Measurements from ENCODE around the gene RBM33.
"Not testable (repeated sequence)": the region's sequence is repeated elsewhere in the genome, so short reads cannot be mapped to it uniquely, and the experiment has no call there.

RBM33 gene

GRCh38 chr7:155685070-155685790 is 40.8 kb downstream of the RBM33 start:
- H3K9me3 Mint-ChIP-seq = peaks cover 23% of the 10 kb centered on the region
- peak overlapping the region in 1 of 3 experiments; percentile 63 for H3K27ac Mint-ChIP-seq
- peaks cover 7% of the 10 kb centered on the region for H3K4me1 Mint-ChIP-seq
- H3K36me3 Mint-ChIP-seq (ENCODE audit: low read depth) = peaks cover 89% of the 10 kb centered on the region
- H3K27me3 Mint-ChIP-seq (ENCODE audit: low read depth) = no peaks in the 10 kb centered on the region
- no peak for TF ChIP-seq CTCF (IDR thresholded peaks at IDR 0.05; ENCODE audit: unreplicated experiment in 3 of 3)
- no peak overlapping the region for H3K4me3 Mint-ChIP-seq

GRCh38 chr7:155685791-155686160 is 41.3 kb downstream of the RBM33 start:
- no peak overlapping the region for H3K4me3 Mint-ChIP-seq
- H3K36me3 Mint-ChIP-seq (ENCODE audit: low read depth) = peaks cover 89% of the 10 kb centered on the region
- TF ChIP-seq CTCF (IDR thresholded peaks at IDR 0.05; ENCODE audit: unreplicated experiment in 3 of 3) = no peak
- peaks cover 25% of the 10 kb centered on the region for H3K9me3 Mint-ChIP-seq
- H3K4me1 Mint-ChIP-seq = peaks cover 7% of the 10 kb centered on the region
- no peaks in the 10 kb centered on the region for H3K27me3 Mint-ChIP-seq (ENCODE audit: low read depth)
- no peak overlapping the region for H3K27ac Mint-ChIP-seq

- not testable (repeated sequence) for H3K4me3 Mint-ChIP-seq
- peaks cover 29% of the 10 kb centered on the region for H3K9me3 Mint-ChIP-seq
These were observed 42.3 kb downstream of the RBM33 start for GRCh38 chr7:155686620-155687324.

GRCh38 chr7:155688237-155688636 is 43.8 kb downstream of the RBM33 start:
- H3K4me3 Mint-ChIP-seq; H3K27me3 Mint-ChIP-seq (ENCODE audit: low read depth); H3K27ac Mint-ChIP-seq; H3K4me1 Mint-ChIP-seq: not testable (repeated sequence)
- peaks cover 84% of the 10 kb centered on the region for H3K36me3 Mint-ChIP-seq (ENCODE audit: low read depth)
- peaks cover 29% of the 10 kb centered on the region for H3K9me3 Mint-ChIP-seq

More at GRCh38 chr7:155686620-155687324, 42.3 kb downstream of the RBM33 start:
- not testable (repeated sequence) for H3K4me1 Mint-ChIP-seq; H3K27me3 Mint-ChIP-seq (ENCODE audit: low read depth); H3K27ac Mint-ChIP-seq
- peaks cover 89% of the 10 kb centered on the region for H3K36me3 Mint-ChIP-seq (ENCODE audit: low read depth)

- not testable (repeated sequence) for H3K27ac Mint-ChIP-seq; H3K4me3 Mint-ChIP-seq; H3K27me3 Mint-ChIP-seq (ENCODE audit: low read depth); H3K4me1 Mint-ChIP-seq
- Mint-ChIP-seq H3K9me3 (peaks cover 29% of the 10 kb centered on the region), H3K36me3 (ENCODE audit: low read depth) (peaks cover 74% of the 10 kb centered on the region)
These were observed 46.2 kb downstream of the RBM33 start for GRCh38 chr7:155690655-155691054.

- Mint-ChIP-seq H3K4me3 (no peak overlapping the region), H3K36me3 (ENCODE audit: low read depth) (peaks cover 72% of the 10 kb centered on the region), H3K27me3 (ENCODE audit: low read depth) (no peaks in the 10 kb centered on the region), H3K27ac (no peak overlapping the region), H3K9me3 (peaks cover 26% of the 10 kb centered on the region), H3K4me1 (peaks cover 6% of the 10 kb centered on the region)
- no peak for TF ChIP-seq CTCF (IDR thresholded peaks at IDR 0.05; ENCODE audit: unreplicated experiment in 3 of 3)
These were observed 47.9 kb downstream of the RBM33 start for GRCh38 chr7:155692317-155692716.

- H3K4me1 Mint-ChIP-seq = peaks cover 6% of the 10 kb centered on the region
- H3K27me3 Mint-ChIP-seq (ENCODE audit: low read depth) = no peaks in the 10 kb centered on the region
- peaks cover 17% of the 10 kb centered on the region for H3K9me3 Mint-ChIP-seq
- peaks cover 61% of the 10 kb centered on the region for H3K36me3 Mint-ChIP-seq (ENCODE audit: low read depth)
- no peak overlapping the region for H3K4me3 Mint-ChIP-seq
- H3K27ac Mint-ChIP-seq = no peak overlapping the region
- no peak for TF ChIP-seq CTCF (IDR thresholded peaks at IDR 0.05; ENCODE audit: unreplicated experiment in 3 of 3)
These were observed 49.4 kb downstream of the RBM33 start for GRCh38 chr7:155693826-155694225.
